ENCODE measurements around the gene WIPF3. TPM values are rescaled to one million over a fixed set of nuclear protein-coding genes. Genes with fewer than 3 reads are reported as not detected.

WIPF3 gene
- total and polyA plus RNA-seq, 10 of the 15 experiments (the other 5 are each of a cell fraction or from before 2014, with no cell fraction given): 0.03 to 0.05 TPM; not detected in 8

DNA sequence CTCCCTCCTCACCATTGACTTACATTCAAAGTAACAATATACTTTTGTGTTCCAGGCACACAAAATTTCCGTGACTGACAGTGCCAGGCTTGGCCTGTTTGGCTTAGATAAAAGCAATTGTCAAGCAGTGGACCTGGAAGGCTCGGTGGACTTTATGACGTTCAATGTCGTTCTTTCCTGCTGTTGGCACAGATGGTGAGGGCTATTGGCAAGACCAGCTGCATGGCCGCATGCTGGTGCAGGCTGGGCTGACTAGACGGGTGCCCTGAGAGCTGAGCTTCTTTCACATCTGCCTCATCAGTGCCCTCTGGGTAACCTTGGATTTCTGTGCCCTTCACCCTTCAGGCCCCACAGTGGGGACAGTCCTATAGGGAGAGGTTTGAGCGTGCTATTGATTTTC lies 45.2 kb downstream of the WIPF3 start (continued):
- TF ChIP-seq ZSCAN29 (IDR thresholded peaks at IDR 0.05) (no peak), JUND (IDR thresholded peaks at IDR 0.05; ENCODE audit: low read depth, low read length) (no peak), TARDBP (IDR thresholded peaks at IDR 0.05; ENCODE audit: borderline replicate concordance) (no peak), RAD21 (IDR thresholded peaks at IDR 0.05; ENCODE audit: insufficient read depth, low read depth, low read length) (no peak)
- TF ChIP-seq, protein P1, sequence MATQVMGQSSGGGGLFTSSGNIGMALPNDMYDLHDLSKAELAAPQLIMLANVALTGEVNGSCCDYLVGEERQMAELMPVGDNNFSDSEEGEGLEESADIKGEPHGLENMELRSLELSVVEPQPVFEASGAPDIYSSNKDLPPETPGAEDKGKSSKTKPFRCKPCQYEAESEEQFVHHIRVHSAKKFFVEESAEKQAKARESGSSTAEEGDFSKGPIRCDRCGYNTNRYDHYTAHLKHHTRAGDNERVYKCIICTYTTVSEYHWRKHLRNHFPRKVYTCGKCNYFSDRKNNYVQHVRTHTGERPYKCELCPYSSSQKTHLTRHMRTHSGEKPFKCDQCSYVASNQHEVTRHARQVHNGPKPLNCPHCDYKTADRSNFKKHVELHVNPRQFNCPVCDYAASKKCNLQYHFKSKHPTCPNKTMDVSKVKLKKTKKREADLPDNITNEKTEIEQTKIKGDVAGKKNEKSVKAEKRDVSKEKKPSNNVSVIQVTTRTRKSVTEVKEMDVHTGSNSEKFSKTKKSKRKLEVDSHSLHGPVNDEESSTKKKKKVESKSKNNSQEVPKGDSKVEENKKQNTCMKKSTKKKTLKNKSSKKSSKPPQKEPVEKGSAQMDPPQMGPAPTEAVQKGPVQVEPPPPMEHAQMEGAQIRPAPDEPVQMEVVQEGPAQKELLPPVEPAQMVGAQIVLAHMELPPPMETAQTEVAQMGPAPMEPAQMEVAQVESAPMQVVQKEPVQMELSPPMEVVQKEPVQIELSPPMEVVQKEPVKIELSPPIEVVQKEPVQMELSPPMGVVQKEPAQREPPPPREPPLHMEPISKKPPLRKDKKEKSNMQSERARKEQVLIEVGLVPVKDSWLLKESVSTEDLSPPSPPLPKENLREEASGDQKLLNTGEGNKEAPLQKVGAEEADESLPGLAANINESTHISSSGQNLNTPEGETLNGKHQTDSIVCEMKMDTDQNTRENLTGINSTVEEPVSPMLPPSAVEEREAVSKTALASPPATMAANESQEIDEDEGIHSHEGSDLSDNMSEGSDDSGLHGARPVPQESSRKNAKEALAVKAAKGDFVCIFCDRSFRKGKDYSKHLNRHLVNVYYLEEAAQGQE (IDR thresholded peaks at IDR 0.05; ENCODE audit: low read depth, low read length): no peak
- TF ChIP-seq, protein P2, sequence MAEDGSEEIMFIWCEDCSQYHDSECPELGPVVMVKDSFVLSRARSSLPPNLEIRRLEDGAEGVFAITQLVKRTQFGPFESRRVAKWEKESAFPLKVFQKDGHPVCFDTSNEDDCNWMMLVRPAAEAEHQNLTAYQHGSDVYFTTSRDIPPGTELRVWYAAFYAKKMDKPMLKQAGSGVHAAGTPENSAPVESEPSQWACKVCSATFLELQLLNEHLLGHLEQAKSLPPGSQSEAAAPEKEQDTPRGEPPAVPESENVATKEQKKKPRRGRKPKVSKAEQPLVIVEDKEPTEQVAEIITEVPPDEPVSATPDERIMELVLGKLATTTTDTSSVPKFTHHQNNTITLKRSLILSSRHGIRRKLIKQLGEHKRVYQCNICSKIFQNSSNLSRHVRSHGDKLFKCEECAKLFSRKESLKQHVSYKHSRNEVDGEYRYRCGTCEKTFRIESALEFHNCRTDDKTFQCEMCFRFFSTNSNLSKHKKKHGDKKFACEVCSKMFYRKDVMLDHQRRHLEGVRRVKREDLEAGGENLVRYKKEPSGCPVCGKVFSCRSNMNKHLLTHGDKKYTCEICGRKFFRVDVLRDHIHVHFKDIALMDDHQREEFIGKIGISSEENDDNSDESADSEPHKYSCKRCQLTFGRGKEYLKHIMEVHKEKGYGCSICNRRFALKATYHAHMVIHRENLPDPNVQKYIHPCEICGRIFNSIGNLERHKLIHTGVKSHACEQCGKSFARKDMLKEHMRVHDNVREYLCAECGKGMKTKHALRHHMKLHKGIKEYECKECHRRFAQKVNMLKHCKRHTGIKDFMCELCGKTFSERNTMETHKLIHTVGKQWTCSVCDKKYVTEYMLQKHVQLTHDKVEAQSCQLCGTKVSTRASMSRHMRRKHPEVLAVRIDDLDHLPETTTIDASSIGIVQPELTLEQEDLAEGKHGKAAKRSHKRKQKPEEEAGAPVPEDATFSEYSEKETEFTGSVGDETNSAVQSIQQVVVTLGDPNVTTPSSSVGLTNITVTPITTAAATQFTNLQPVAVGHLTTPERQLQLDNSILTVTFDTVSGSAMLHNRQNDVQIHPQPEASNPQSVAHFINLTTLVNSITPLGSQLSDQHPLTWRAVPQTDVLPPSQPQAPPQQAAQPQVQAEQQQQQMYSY (CRISPR knock-in tag; IDR thresholded peaks at IDR 0.05): no peak

All from GM12878 (cell line).